HEK293T (cell line): Measurements from ENCODE around the gene DCHS2.

Source experiments
- ARNT ChIP-seq: fragments of 450-650 bp; IDR thresholded peaks from 2 replicates; pipeline ENCODE4 v1.6.1; 2017; ENCODE audit warnings: mild to moderate bottlenecking
- LEF1 ChIP-seq: fragments of 450-650 bp; IDR thresholded peaks from 2 replicates; pipeline ENCODE4 v1.6.1; 2017; ENCODE audit warnings: mild to moderate bottlenecking, borderline replicate concordance
- SP1 ChIP-seq: fragments of 450-650 bp; IDR thresholded peaks from 2 replicates; pipeline ENCODE4 v1.6.1; 2017

GRCh38 chr4:154312246-154312645, 179.4 kb downstream of the DCHS2 start:
- TF ChIP-seq ARNT, result no peak
- no peak for TF ChIP-seq SP1
- no peak for TF ChIP-seq LEF1
